ENCODE data around the gene TPSD1. TPM values are rescaled to one million over a fixed set of nuclear protein-coding genes. Genes with fewer than 3 reads are reported as not detected.

The TPSD1 gene
- total and polyA plus RNA-seq, 7 donors: 0.09 to 0.90 (median 0.19) TPM; not detected in 3

GRCh38 chr16:1216681-1217400 is 39.0 kb upstream of the TPSD1 start:
- 81 to 87% (median 86%) methylated on average over 30 to 32 of the region's 32 CpGs for WGBS, 3 donors
- H3K4me1 ChIP-seq: no peaks in the 10 kb centered on the region
- H3K27ac ChIP-seq: no peak overlapping the region
- no peak overlapping the region for H3K4me3 ChIP-seq
- DNase-seq: no peak
- H3K36me3 ChIP-seq (ENCODE audit: insufficient read depth in 1 of 2, low read depth in 1 of 2): no peaks in the 10 kb centered on the region
- H3K27me3 ChIP-seq (ENCODE audit: insufficient read depth in 3 of 3, low read length in 2 of 3): peaks cover 0 to 40% (median 7%) of the 10 kb centered on the region in 3 donors
- intact Hi-C loops (cut with DNase I): no loop called here
- no peaks in the 10 kb centered on the region for H3K9me3 ChIP-seq
- no peak for TF ChIP-seq CTCF (IDR thresholded peaks at IDR 0.05)
- no peak for ATAC-seq

GRCh38 chr16:1217526-1217925 is 38.3 kb upstream of the TPSD1 start:
- no peaks in the 10 kb centered on the region for H3K9me3 ChIP-seq
- DNase-seq: no peak
- H3K27me3 ChIP-seq (ENCODE audit: insufficient read depth in 3 of 3, low read length in 2 of 3): peaks cover 0 to 44% (median 7%) of the 10 kb centered on the region in 3 donors
- H3K27ac ChIP-seq: no peak overlapping the region
- no peak for TF ChIP-seq CTCF (IDR thresholded peaks at IDR 0.05)
- H3K4me1 ChIP-seq: no peaks in the 10 kb centered on the region
- no peak for ATAC-seq
- intact Hi-C loops (cut with DNase I): no loop called here
- no peak overlapping the region for H3K4me3 ChIP-seq
- WGBS, 3 donors: 84 to 89% (median 86%) methylated on average over 24 of the region's 24 CpGs
- H3K36me3 ChIP-seq (ENCODE audit: insufficient read depth in 1 of 2, low read depth in 1 of 2): no peaks in the 10 kb centered on the region

- ATAC-seq: no peak
- H3K4me3 ChIP-seq: no peak overlapping the region
- no peaks in the 10 kb centered on the region for H3K36me3 ChIP-seq (ENCODE audit: insufficient read depth in 1 of 2, low read depth in 1 of 2)
- TF ChIP-seq CTCF (IDR thresholded peaks at IDR 0.05): no peak
- no peaks in the 10 kb centered on the region for H3K4me1 ChIP-seq
- no peak overlapping the region for H3K27ac ChIP-seq
- intact Hi-C loops (cut with DNase I): no loop called here
- 86 to 87% (median 87%) methylated on average over 41 to 49 of the region's 49 CpGs for WGBS, 3 donors
- H3K9me3 ChIP-seq: no peaks in the 10 kb centered on the region
- DNase-seq: no peak
- peaks cover 0 to 40% (median 8%) of the 10 kb centered on the region in 3 donors for H3K27me3 ChIP-seq (ENCODE audit: insufficient read depth in 3 of 3, low read length in 2 of 3)
Measured at GRCh38 chr16:1218061-1218929, 37.6 kb upstream of the TPSD1 start.

GRCh38 chr16:1218930-1219611 is 36.8 kb upstream of the TPSD1 start:
- intact Hi-C loops (cut with DNase I): no loop called here
- peaks cover 0 to 40% (median 8%) of the 10 kb centered on the region in 3 donors for H3K27me3 ChIP-seq (ENCODE audit: insufficient read depth in 3 of 3, low read length in 2 of 3)
- no peak for TF ChIP-seq CTCF (IDR thresholded peaks at IDR 0.05)
- H3K4me1 ChIP-seq: no peaks in the 10 kb centered on the region
- no peak overlapping the region for H3K27ac ChIP-seq
- no peaks in the 10 kb centered on the region for H3K36me3 ChIP-seq (ENCODE audit: insufficient read depth in 1 of 2, low read depth in 1 of 2)
- no peak for ATAC-seq
- no peak for DNase-seq
- WGBS, 3 donors: 78 to 87% (median 79%) methylated on average over 23 to 24 of the region's 24 CpGs
- no peak overlapping the region for H3K4me3 ChIP-seq
- H3K9me3 ChIP-seq: no peaks in the 10 kb centered on the region

All from psoas muscle (tissue), 8 donors.